ENCODE data around the gene RTCA.

The RTCA gene

GRCh38 chr1:100313382-100313781 is 47.4 kb downstream of the RTCA start:
- no peak overlapping the region for H3K27ac ChIP-seq (replicated peaks; ENCODE audit: low read length)
- H3K9me3 ChIP-seq (replicated peaks in 1 of 2; ENCODE audit: control insufficient read depth in 2 of 2, insufficient read depth in 1 of 2, low read depth in 1 of 2, low read length in 2 of 2), result peaks cover 1 to 6% of the 10 kb centered on the region in 2 donors
- no peak overlapping the region for H3K14ac ChIP-seq (ENCODE audit: low read length)
- H3K4me3 ChIP-seq (ENCODE audit: low read length in 2 of 2), result no peak overlapping the region
- no peak overlapping the region for H2BK5ac ChIP-seq (ENCODE audit: low read length)
- H2AK5ac ChIP-seq (ENCODE audit: low read depth, low read length), result no peak overlapping the region
- H2BK12ac ChIP-seq (ENCODE audit: low read length), result no peak overlapping the region
- no peak overlapping the region for H3K9ac ChIP-seq (ENCODE audit: low read depth, low read length, poor library complexity)
- H3K18ac ChIP-seq (ENCODE audit: low read length), result no peak overlapping the region
- no peak overlapping the region for H3K4me2 ChIP-seq (ENCODE audit: insufficient read depth, low read length, poor library complexity, severe bottlenecking)
- no peak overlapping the region for H2BK120ac ChIP-seq (ENCODE audit: low read depth, low read length)
- no peak for DNase-seq (ENCODE audit: low spot score)
- no peak overlapping the region for H4K8ac ChIP-seq (ENCODE audit: low read depth, low read length)
- H4K91ac ChIP-seq (ENCODE audit: low read depth, low read length, poor library complexity), result no peak overlapping the region
- no peaks in the 10 kb centered on the region for H3K27me3 ChIP-seq (ENCODE audit: control insufficient read depth in 3 of 3, insufficient read depth in 3 of 3, low read depth in 1 of 3, low read length in 3 of 3)
- H3K4me1 ChIP-seq (ENCODE audit: control insufficient read depth in 2 of 2, insufficient read depth in 1 of 2, low read depth in 1 of 2, low read length in 2 of 2), result peaks cover 0 to 3% of the 10 kb centered on the region in 2 donors
- H3K79me1 ChIP-seq (ENCODE audit: low read depth, low read length), result no peaks in the 10 kb centered on the region
- WGBS, 2 donors (ENCODE audit: extremely low coverage in 2 of 2, insufficient read length in 2 of 2, insufficient replicate concordance in 1 of 2), result no CpG with 5 or more reads among the region's 4 CpGs
- no peak overlapping the region for H3K23ac ChIP-seq (ENCODE audit: low read depth, low read length, poor library complexity)
- no peak overlapping the region for H2AFZ ChIP-seq (ENCODE audit: low read length)
- no peak overlapping the region for H2BK15ac ChIP-seq (ENCODE audit: low read length)
- no peaks in the 10 kb centered on the region for H3K36me3 ChIP-seq (replicated peaks in 1 of 2; ENCODE audit: control insufficient read depth in 2 of 2, insufficient read depth in 2 of 2, low read length in 2 of 2)
- H3K4ac ChIP-seq (ENCODE audit: low read length), result no peak overlapping the region

GRCh38 chr1:100316622-100317021 is 50.6 kb downstream of the RTCA start:
- no peak overlapping the region for H3K4ac ChIP-seq (ENCODE audit: low read length)
- no peaks in the 10 kb centered on the region for H3K36me3 ChIP-seq (replicated peaks in 1 of 2; ENCODE audit: control insufficient read depth in 2 of 2, insufficient read depth in 2 of 2, low read length in 2 of 2)
- no peak overlapping the region for H3K18ac ChIP-seq (ENCODE audit: low read length)
- H3K27me3 ChIP-seq (ENCODE audit: control insufficient read depth in 3 of 3, insufficient read depth in 3 of 3, low read depth in 1 of 3, low read length in 3 of 3), result no peaks in the 10 kb centered on the region
- no peak overlapping the region for H2BK15ac ChIP-seq (ENCODE audit: low read length)
- H3K4me1 ChIP-seq (ENCODE audit: control insufficient read depth in 2 of 2, insufficient read depth in 1 of 2, low read depth in 1 of 2, low read length in 2 of 2), result peaks cover 0 to 3% of the 10 kb centered on the region in 2 donors
- no peak overlapping the region for H4K91ac ChIP-seq (ENCODE audit: low read depth, low read length, poor library complexity)
- H3K4me2 ChIP-seq (ENCODE audit: insufficient read depth, low read length, poor library complexity, severe bottlenecking), result no peak overlapping the region
- H3K9ac ChIP-seq (ENCODE audit: low read depth, low read length, poor library complexity), result no peak overlapping the region
- no peak overlapping the region for H3K23ac ChIP-seq (ENCODE audit: low read depth, low read length, poor library complexity)
- no peak overlapping the region for H2BK5ac ChIP-seq (ENCODE audit: low read length)
- no peaks in the 10 kb centered on the region for H3K79me1 ChIP-seq (ENCODE audit: low read depth, low read length)
- no peak overlapping the region for H2BK120ac ChIP-seq (ENCODE audit: low read depth, low read length)
- no peak overlapping the region for H2AK5ac ChIP-seq (ENCODE audit: low read depth, low read length)
- no peak overlapping the region for H3K14ac ChIP-seq (ENCODE audit: low read length)
- DNase-seq (ENCODE audit: low spot score), result no peak
- no peak overlapping the region for H4K8ac ChIP-seq (ENCODE audit: low read depth, low read length)
- H2AFZ ChIP-seq (ENCODE audit: low read length), result no peak overlapping the region
- H2BK12ac ChIP-seq (ENCODE audit: low read length), result no peak overlapping the region
- H3K4me3 ChIP-seq (ENCODE audit: low read length in 2 of 2), result no peak overlapping the region
- H3K9me3 ChIP-seq (replicated peaks in 1 of 2; ENCODE audit: control insufficient read depth in 2 of 2, insufficient read depth in 1 of 2, low read depth in 1 of 2, low read length in 2 of 2), result peaks cover 4 to 6% of the 10 kb centered on the region in 2 donors
- no peak overlapping the region for H3K27ac ChIP-seq (replicated peaks; ENCODE audit: low read length)

GRCh38 chr1:100320311-100321099 is 54.5 kb downstream of the RTCA start:
- no peak overlapping the region for H4K8ac ChIP-seq (ENCODE audit: low read depth, low read length)
- no peaks in the 10 kb centered on the region for H3K4me1 ChIP-seq (ENCODE audit: control insufficient read depth in 2 of 2, insufficient read depth in 1 of 2, low read depth in 1 of 2, low read length in 2 of 2)
- no peak overlapping the region for H3K18ac ChIP-seq (ENCODE audit: low read length)
- no peak overlapping the region for H2BK120ac ChIP-seq (ENCODE audit: low read depth, low read length)
- no peak overlapping the region for H2BK15ac ChIP-seq (ENCODE audit: low read length)
- no peak for DNase-seq (ENCODE audit: low spot score)
- H2BK5ac ChIP-seq (ENCODE audit: low read length), result no peak overlapping the region
- no peaks in the 10 kb centered on the region for H3K27me3 ChIP-seq (ENCODE audit: control insufficient read depth in 3 of 3, insufficient read depth in 3 of 3, low read depth in 1 of 3, low read length in 3 of 3)
- no peak overlapping the region for H2AK5ac ChIP-seq (ENCODE audit: low read depth, low read length)
- H3K27ac ChIP-seq (replicated peaks; ENCODE audit: low read length), result no peak overlapping the region
- H3K14ac ChIP-seq (ENCODE audit: low read length), result no peak overlapping the region
- no peak overlapping the region for H4K91ac ChIP-seq (ENCODE audit: low read depth, low read length, poor library complexity)
- no peak overlapping the region for H3K23ac ChIP-seq (ENCODE audit: low read depth, low read length, poor library complexity)
- H2BK12ac ChIP-seq (ENCODE audit: low read length), result no peak overlapping the region
- no peak overlapping the region for H3K4me2 ChIP-seq (ENCODE audit: insufficient read depth, low read length, poor library complexity, severe bottlenecking)
- H3K36me3 ChIP-seq (replicated peaks in 1 of 2; ENCODE audit: control insufficient read depth in 2 of 2, insufficient read depth in 2 of 2, low read length in 2 of 2), result no peaks in the 10 kb centered on the region
- no peak overlapping the region for H3K9ac ChIP-seq (ENCODE audit: low read depth, low read length, poor library complexity)
- no peak overlapping the region for H3K4ac ChIP-seq (ENCODE audit: low read length)
- WGBS, 2 donors (ENCODE audit: extremely low coverage in 2 of 2, insufficient read length in 2 of 2, insufficient replicate concordance in 1 of 2), result no CpG with 5 or more reads among the region's 2 CpGs
- H2AFZ ChIP-seq (ENCODE audit: low read length), result no peak overlapping the region
- H3K79me1 ChIP-seq (ENCODE audit: low read depth, low read length), result no peaks in the 10 kb centered on the region
- no peak overlapping the region for H3K4me3 ChIP-seq (ENCODE audit: low read length in 2 of 2)
- H3K9me3 ChIP-seq (replicated peaks in 1 of 2; ENCODE audit: control insufficient read depth in 2 of 2, insufficient read depth in 1 of 2, low read depth in 1 of 2, low read length in 2 of 2), result peaks cover 4 to 6% of the 10 kb centered on the region in 2 donors

- no peak overlapping the region for H2AK5ac ChIP-seq (ENCODE audit: low read depth, low read length)
- no CpG with 5 or more reads among the region's 7 CpGs for WGBS, 2 donors (ENCODE audit: extremely low coverage in 2 of 2, insufficient read length in 2 of 2, insufficient replicate concordance in 1 of 2)
- no peak overlapping the region for H2BK120ac ChIP-seq (ENCODE audit: low read depth, low read length)
- H3K36me3 ChIP-seq (replicated peaks in 1 of 2; ENCODE audit: control insufficient read depth in 2 of 2, insufficient read depth in 2 of 2, low read length in 2 of 2), result no peaks in the 10 kb centered on the region
- H3K4me3 ChIP-seq (ENCODE audit: low read length in 2 of 2), result no peak overlapping the region
- H3K18ac ChIP-seq (ENCODE audit: low read length), result no peak overlapping the region
- no peak overlapping the region for H2BK15ac ChIP-seq (ENCODE audit: low read length)
- H3K27ac ChIP-seq (replicated peaks; ENCODE audit: low read length), result no peak overlapping the region
- no peak overlapping the region for H2BK5ac ChIP-seq (ENCODE audit: low read length)
- no peak overlapping the region for H2AFZ ChIP-seq (ENCODE audit: low read length)
- H3K4me1 ChIP-seq (ENCODE audit: control insufficient read depth in 2 of 2, insufficient read depth in 1 of 2, low read depth in 1 of 2, low read length in 2 of 2), result no peaks in the 10 kb centered on the region
- no peaks in the 10 kb centered on the region for H3K79me1 ChIP-seq (ENCODE audit: low read depth, low read length)
- H3K27me3 ChIP-seq (ENCODE audit: control insufficient read depth in 3 of 3, insufficient read depth in 3 of 3, low read depth in 1 of 3, low read length in 3 of 3), result no peaks in the 10 kb centered on the region
- H4K8ac ChIP-seq (ENCODE audit: low read depth, low read length), result no peak overlapping the region
- no peak overlapping the region for H3K14ac ChIP-seq (ENCODE audit: low read length)
- H3K4ac ChIP-seq (ENCODE audit: low read length), result no peak overlapping the region
- no peak overlapping the region for H2BK12ac ChIP-seq (ENCODE audit: low read length)
- no peak overlapping the region for H3K23ac ChIP-seq (ENCODE audit: low read depth, low read length, poor library complexity)
- H3K9me3 ChIP-seq (replicated peaks in 1 of 2; ENCODE audit: control insufficient read depth in 2 of 2, insufficient read depth in 1 of 2, low read depth in 1 of 2, low read length in 2 of 2), result peaks cover under 1 to 2% of the 10 kb centered on the region in 2 donors
- H3K4me2 ChIP-seq (ENCODE audit: insufficient read depth, low read length, poor library complexity, severe bottlenecking), result no peak overlapping the region
- DNase-seq (ENCODE audit: low spot score), result no peak
- H3K9ac ChIP-seq (ENCODE audit: low read depth, low read length, poor library complexity), result no peak overlapping the region
- H4K91ac ChIP-seq (ENCODE audit: low read depth, low read length, poor library complexity), result no peak overlapping the region
These were observed 55.1 kb downstream of the RTCA start for GRCh38 chr1:100321100-100321493.
